WTC11 (cell line): ENCODE data around the gene COA8. TPM values are rescaled to one million over a fixed set of nuclear protein-coding genes. Genes with fewer than 3 reads are reported as not detected.

Experiments
- ATAC-seq: fragments of 200-7000 bp; cut with Tn5 transposase; 2 replicates; pipeline ENCODE4 v1.10.0; 2021; ENCODE audit warnings: mild to moderate bottlenecking, moderate library complexity
- CTCF ChIA-PET: fragments of 300-600 bp; sonication (Branson Sonifier 250); formaldehyde crosslinking; loops from one replicate; lab custom pipeline; 2021; ENCODE audit warnings: antibody characterized with exemption; lab: Charles Lee
- POLR2A ChIA-PET: fragments of 350-600 bp; sonication (Branson Sonifier 250); formaldehyde crosslinking; loops from one replicate; lab custom pipeline; 2021; ENCODE audit warnings: antibody characterized with exemption; lab: Charles Lee
- DNase-seq: peaks from one replicate; pipeline ENCODE4 v3.0.0; 2021; ENCODE audit warnings: low spot score
- H3K27ac Mint-ChIP-seq: 2 replicates; pipeline ENCODE4 v1.8.0; 2021; ENCODE audit warnings: mixed read lengths
- H3K27me3 Mint-ChIP-seq: 2 replicates; pipeline ENCODE4 v1.8.0; 2021; ENCODE audit warnings: low read depth, mild to moderate bottlenecking, moderate library complexity, mixed read lengths
- H3K36me3 Mint-ChIP-seq: 2 replicates; pipeline ENCODE4 v1.8.0; 2021; ENCODE audit warnings: mixed read lengths
- H3K4me1 Mint-ChIP-seq: 2 replicates; pipeline ENCODE4 v1.8.0; 2022; ENCODE audit warnings: mixed read lengths
- H3K4me3 Mint-ChIP-seq: 2 replicates; pipeline ENCODE4 v1.8.0; 2021; ENCODE audit warnings: mild to moderate bottlenecking, moderate library complexity, mixed read lengths
- H3K9me3 Mint-ChIP-seq: 2 replicates; pipeline ENCODE4 v1.8.0; 2021; ENCODE audit warnings: mixed read lengths
- AFF4 ChIP-seq: sonication (generic); formaldehyde crosslinking; IDR thresholded peaks from 2 replicates; pipeline ENCODE4 v1.8.1; 2023; ENCODE audit warnings: mild to moderate bottlenecking, missing genetic modification reagents, borderline replicate concordance
- ATF1 ChIP-seq: sonication (generic); formaldehyde crosslinking; IDR thresholded peaks from 2 replicates; pipeline ENCODE4 v1.8.1; 2023; ENCODE audit warnings: mild to moderate bottlenecking, moderate library complexity, missing genetic modification reagents
- ATF3 ChIP-seq: sonication (generic); formaldehyde crosslinking; conservative IDR thresholded peaks from 2 replicates; pipeline ENCODE4 v1.8.1; 2022; ENCODE audit warnings: mild to moderate bottlenecking, missing genetic modification reagents
- CBFB ChIP-seq: sonication (generic); formaldehyde crosslinking; IDR thresholded peaks from 2 replicates; pipeline ENCODE4 v1.8.1; 2022; ENCODE audit warnings: mild to moderate bottlenecking, low read depth, missing genetic modification reagents
- ELF4 ChIP-seq: sonication (generic); formaldehyde crosslinking; IDR thresholded peaks from 2 replicates; pipeline ENCODE4 v1.8.1; 2022; ENCODE audit warnings: low read depth, mild to moderate bottlenecking, moderate library complexity, missing genetic modification reagents
- JAZF1 ChIP-seq: fragments of 250-450 bp; sonication (Bioruptor Pico); IDR thresholded peaks from 2 replicates; pipeline ENCODE4 v1.9.0; 2021; ENCODE audit warnings: moderate library complexity, mild to moderate bottlenecking, inconsistent platforms
- KAT7 ChIP-seq: sonication (generic); formaldehyde crosslinking; IDR thresholded peaks from 2 replicates; pipeline ENCODE4 v1.8.1; 2023; ENCODE audit warnings: missing genetic modification reagents, mild to moderate bottlenecking, borderline replicate concordance
- MYBL2 ChIP-seq: sonication (generic); formaldehyde crosslinking; IDR thresholded peaks from 2 replicates; pipeline ENCODE4 v1.8.1; 2023; ENCODE audit warnings: mild to moderate bottlenecking, moderate library complexity, missing genetic modification reagents
- NFATC4 ChIP-seq: fragments of 250-450 bp; sonication (Bioruptor Pico); IDR thresholded peaks from 2 replicates; pipeline ENCODE4 v1.9.0; 2021; ENCODE audit warnings: mild to moderate bottlenecking
- NFYB ChIP-seq: sonication (generic); formaldehyde crosslinking; conservative IDR thresholded peaks from 2 replicates; pipeline ENCODE4 v1.8.0; 2022; ENCODE audit warnings: low read depth, missing genetic modification reagents
- NR1H2 ChIP-seq: sonication (generic); formaldehyde crosslinking; IDR thresholded peaks from 2 replicates; pipeline ENCODE4 v1.9.0; 2021; ENCODE audit warnings: mild to moderate bottlenecking, moderate library complexity, missing genetic modification reagents
- OVOL2 ChIP-seq: fragments of 250-450 bp; sonication (Bioruptor Pico); IDR thresholded peaks from 2 replicates; pipeline ENCODE4 v1.9.0; 2021; ENCODE audit warnings: mild to moderate bottlenecking, borderline replicate concordance
- TEAD4 ChIP-seq: sonication (generic); formaldehyde crosslinking; IDR thresholded peaks from 2 replicates; pipeline ENCODE4 v1.8.0; 2022; ENCODE audit warnings: mild to moderate bottlenecking, missing genetic modification reagents
- ZBTB43 ChIP-seq: sonication (generic); formaldehyde crosslinking; IDR thresholded peaks from 2 replicates; pipeline ENCODE4 v1.8.1; 2023; ENCODE audit warnings: mild to moderate bottlenecking, missing genetic modification reagents
- ZNF317 ChIP-seq: sonication (generic); formaldehyde crosslinking; IDR thresholded peaks from 2 replicates; pipeline ENCODE4 v1.8.1; 2023; ENCODE audit warnings: low read depth, mild to moderate bottlenecking, moderate library complexity, missing genetic modification reagents, borderline replicate concordance
- ZNF512 ChIP-seq: sonication (generic); formaldehyde crosslinking; IDR thresholded peaks from 2 replicates; pipeline ENCODE4 v1.8.1; 2022; ENCODE audit warnings: missing genetic modification reagents, borderline replicate concordance
- total RNA-seq: library from RNA; stranded (reverse); gene quantifications from 3 replicates; pipeline ENCODE4 v1.2.3, GENCODE V29; 2021
- TF ChIP-seq, protein P1 (sequence below): sonication (generic); formaldehyde crosslinking; IDR thresholded peaks from 2 replicates; pipeline ENCODE4 v1.8.1; 2023; ENCODE audit warnings: mild to moderate bottlenecking, missing genetic modification reagents, moderate library complexity
- TF ChIP-seq, protein P2 (sequence below): fragments of 250-450 bp; sonication (Bioruptor Pico); IDR thresholded peaks from 2 replicates; pipeline ENCODE4 v1.9.0; 2021; ENCODE audit warnings: mild to moderate bottlenecking, borderline replicate concordance
- TF ChIP-seq, protein P3 (sequence below): sonication (generic); formaldehyde crosslinking; IDR thresholded peaks from 2 replicates; pipeline ENCODE4 v1.8.0; 2022; ENCODE audit warnings: mild to moderate bottlenecking, missing genetic modification reagents
- TF ChIP-seq, protein P4 (sequence below): fragments of 250-450 bp; sonication (Bioruptor Pico); IDR thresholded peaks from 2 replicates; pipeline ENCODE4 v2.1.2; 2022; ENCODE audit warnings: mild to moderate bottlenecking, moderate library complexity

The COA8 gene
- total RNA-seq, 1 experiment from 2014 or later = 36.4 TPM

GRCh38 chr14:103535891-103536565 is 26.7 kb upstream of the COA8 start:
- Mint-ChIP-seq H3K4me1 (no peaks in the 10 kb centered on the region), H3K4me3 (no peak overlapping the region), H3K9me3 (no peaks in the 10 kb centered on the region), H3K27me3 (peaks cover 11% of the 10 kb centered on the region), H3K27ac (no peak overlapping the region), H3K36me3 (no peaks in the 10 kb centered on the region)
- DNase-seq (no peak), ATAC-seq (no peak)
- CTCF ChIA-PET = interaction anchor here (1.8 to 21.0 kb wide), 2 partner anchors 11 to 17 kb away, joined by 8 to 455 read pairs; partner anchors contain the start of gene CKB
- POLR2A ChIA-PET = no interaction called here
- no peak for TF ChIP-seq CBFB (CRISPR knock-in tag)
- no peak for TF ChIP-seq TEAD4 (CRISPR knock-in tag)
- TF ChIP-seq, protein P1, sequence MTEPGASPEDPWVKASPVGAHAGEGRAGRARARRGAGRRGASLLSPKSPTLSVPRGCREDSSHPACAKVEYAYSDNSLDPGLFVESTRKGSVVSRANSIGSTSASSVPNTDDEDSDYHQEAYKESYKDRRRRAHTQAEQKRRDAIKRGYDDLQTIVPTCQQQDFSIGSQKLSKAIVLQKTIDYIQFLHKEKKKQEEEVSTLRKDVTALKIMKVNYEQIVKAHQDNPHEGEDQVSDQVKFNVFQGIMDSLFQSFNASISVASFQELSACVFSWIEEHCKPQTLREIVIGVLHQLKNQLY (CRISPR knock-in tag) = no peak
- no peak for TF ChIP-seq NFATC4 (CRISPR knock-in tag)
- no peak for TF ChIP-seq ZBTB43 (CRISPR knock-in tag)
- TF ChIP-seq KAT7 (CRISPR knock-in tag) = no peak
- TF ChIP-seq JAZF1 = no peak
- no peak for TF ChIP-seq OVOL2
- TF ChIP-seq, protein P2, sequence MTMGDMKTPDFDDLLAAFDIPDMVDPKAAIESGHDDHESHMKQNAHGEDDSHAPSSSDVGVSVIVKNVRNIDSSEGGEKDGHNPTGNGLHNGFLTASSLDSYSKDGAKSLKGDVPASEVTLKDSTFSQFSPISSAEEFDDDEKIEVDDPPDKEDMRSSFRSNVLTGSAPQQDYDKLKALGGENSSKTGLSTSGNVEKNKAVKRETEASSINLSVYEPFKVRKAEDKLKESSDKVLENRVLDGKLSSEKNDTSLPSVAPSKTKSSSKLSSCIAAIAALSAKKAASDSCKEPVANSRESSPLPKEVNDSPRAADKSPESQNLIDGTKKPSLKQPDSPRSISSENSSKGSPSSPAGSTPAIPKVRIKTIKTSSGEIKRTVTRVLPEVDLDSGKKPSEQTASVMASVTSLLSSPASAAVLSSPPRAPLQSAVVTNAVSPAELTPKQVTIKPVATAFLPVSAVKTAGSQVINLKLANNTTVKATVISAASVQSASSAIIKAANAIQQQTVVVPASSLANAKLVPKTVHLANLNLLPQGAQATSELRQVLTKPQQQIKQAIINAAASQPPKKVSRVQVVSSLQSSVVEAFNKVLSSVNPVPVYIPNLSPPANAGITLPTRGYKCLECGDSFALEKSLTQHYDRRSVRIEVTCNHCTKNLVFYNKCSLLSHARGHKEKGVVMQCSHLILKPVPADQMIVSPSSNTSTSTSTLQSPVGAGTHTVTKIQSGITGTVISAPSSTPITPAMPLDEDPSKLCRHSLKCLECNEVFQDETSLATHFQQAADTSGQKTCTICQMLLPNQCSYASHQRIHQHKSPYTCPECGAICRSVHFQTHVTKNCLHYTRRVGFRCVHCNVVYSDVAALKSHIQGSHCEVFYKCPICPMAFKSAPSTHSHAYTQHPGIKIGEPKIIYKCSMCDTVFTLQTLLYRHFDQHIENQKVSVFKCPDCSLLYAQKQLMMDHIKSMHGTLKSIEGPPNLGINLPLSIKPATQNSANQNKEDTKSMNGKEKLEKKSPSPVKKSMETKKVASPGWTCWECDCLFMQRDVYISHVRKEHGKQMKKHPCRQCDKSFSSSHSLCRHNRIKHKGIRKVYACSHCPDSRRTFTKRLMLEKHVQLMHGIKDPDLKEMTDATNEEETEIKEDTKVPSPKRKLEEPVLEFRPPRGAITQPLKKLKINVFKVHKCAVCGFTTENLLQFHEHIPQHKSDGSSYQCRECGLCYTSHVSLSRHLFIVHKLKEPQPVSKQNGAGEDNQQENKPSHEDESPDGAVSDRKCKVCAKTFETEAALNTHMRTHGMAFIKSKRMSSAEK (CRISPR knock-in tag) = no peak
- no peak for TF ChIP-seq ATF3 (CRISPR knock-in tag)
- no peak for TF ChIP-seq AFF4 (CRISPR knock-in tag)
- TF ChIP-seq MYBL2 (CRISPR knock-in tag) = no peak
- TF ChIP-seq NFYB (CRISPR knock-in tag) = no peak

- H3K27ac Mint-ChIP-seq = no peak overlapping the region
- no peak for ATAC-seq
- TF ChIP-seq, protein P3, sequence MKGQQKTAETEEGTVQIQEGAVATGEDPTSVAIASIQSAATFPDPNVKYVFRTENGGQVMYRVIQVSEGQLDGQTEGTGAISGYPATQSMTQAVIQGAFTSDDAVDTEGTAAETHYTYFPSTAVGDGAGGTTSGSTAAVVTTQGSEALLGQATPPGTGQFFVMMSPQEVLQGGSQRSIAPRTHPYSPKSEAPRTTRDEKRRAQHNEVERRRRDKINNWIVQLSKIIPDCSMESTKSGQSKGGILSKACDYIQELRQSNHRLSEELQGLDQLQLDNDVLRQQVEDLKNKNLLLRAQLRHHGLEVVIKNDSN (CRISPR knock-in tag) = no peak
- TF ChIP-seq NR1H2 (CRISPR knock-in tag) (no peak), ZNF317 (CRISPR knock-in tag) (no peak), ZNF512 (CRISPR knock-in tag) (no peak), KAT7 (CRISPR knock-in tag) (no peak), MYBL2 (CRISPR knock-in tag) (no peak), ELF4 (no peak), ATF1 (CRISPR knock-in tag) (no peak)
- TF ChIP-seq, protein P4, sequence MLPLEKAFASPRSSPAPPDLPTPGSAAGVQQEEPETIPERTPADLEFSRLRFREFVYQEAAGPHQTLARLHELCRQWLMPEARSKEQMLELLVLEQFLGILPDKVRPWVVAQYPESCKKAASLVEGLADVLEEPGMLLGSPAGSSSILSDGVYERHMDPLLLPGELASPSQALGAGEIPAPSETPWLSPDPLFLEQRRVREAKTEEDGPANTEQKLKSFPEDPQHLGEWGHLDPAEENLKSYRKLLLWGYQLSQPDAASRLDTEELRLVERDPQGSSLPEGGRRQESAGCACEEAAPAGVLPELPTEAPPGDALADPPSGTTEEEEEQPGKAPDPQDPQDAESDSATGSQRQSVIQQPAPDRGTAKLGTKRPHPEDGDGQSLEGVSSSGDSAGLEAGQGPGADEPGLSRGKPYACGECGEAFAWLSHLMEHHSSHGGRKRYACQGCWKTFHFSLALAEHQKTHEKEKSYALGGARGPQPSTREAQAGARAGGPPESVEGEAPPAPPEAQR (CRISPR knock-in tag) = no peak
Measured at GRCh38 chr14:103536693-103537092, 26.1 kb upstream of the COA8 start.

More at GRCh38 chr14:103536693-103537092, 26.1 kb upstream of the COA8 start:
- H3K4me3 Mint-ChIP-seq = no peak overlapping the region
- H3K9me3 Mint-ChIP-seq = no peaks in the 10 kb centered on the region
- no peaks in the 10 kb centered on the region for H3K36me3 Mint-ChIP-seq
- DNase-seq = no peak
- ChIA-PET POLR2A (no interaction called here), CTCF (interaction anchor here (1.8 to 21.0 kb wide), 2 partner anchors 10 to 18 kb away, joined by 8 to 455 read pairs; partner anchors contain the start of gene CKB)
- H3K4me1 Mint-ChIP-seq = peaks cover under 1% of the 10 kb centered on the region; the same call in 1 of the 2 replicates
- H3K27me3 Mint-ChIP-seq = peaks cover 11% of the 10 kb centered on the region
